ENCODE results near the gene TCF12.

DNA sequence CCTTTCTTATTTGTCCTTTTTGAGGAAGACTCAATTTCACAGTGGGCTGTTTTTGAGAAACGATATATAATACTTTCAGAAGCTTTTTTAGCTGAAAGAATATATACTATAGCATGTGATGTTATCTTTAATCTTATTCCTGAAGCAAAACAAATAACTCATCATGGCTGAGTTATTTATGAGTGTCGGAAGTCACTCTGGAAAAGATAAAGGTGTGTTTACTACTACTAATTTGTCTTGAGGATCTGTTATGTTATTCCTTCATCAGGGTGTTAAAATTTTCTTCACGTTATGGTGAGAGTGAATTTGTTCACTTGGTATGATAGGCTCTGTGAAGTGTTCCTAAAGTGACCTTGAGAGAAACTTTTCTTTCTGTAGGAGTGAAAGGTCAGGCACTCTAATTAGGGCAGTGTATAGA, 4.7 kb downstream of the TCF12 start:
- TF ChIP-seq POLR2A (IDR thresholded peaks at IDR 0.05; ENCODE audit: low read depth, low read length) (no peak), POLR2AphosphoS5 (IDR thresholded peaks at IDR 0.05; ENCODE audit: insufficient read depth, low read depth, low read length) (no peak), MAX (IDR thresholded peaks at IDR 0.05; ENCODE audit: insufficient read depth, insufficient read length) (no peak), CTCF (IDR thresholded peaks at IDR 0.05; ENCODE audit: extremely low read depth in 1 of 2, insufficient read depth in 1 of 2, low read depth in 1 of 2, low read length in 2 of 2) (no peak)
